ENCODE measurements around the gene SCN2B.

SCN2B gene

GRCh38 chr11:118175993-118176777 is at the start of gene SCN2B:
SCN2B (minus strand) TSS chr11:118176639; CDS start chr11:118176431, 208 bp downstream.
- no peak for DNase-seq

GRCh38 chr11:118224511-118225188 is 48.2 kb upstream of the SCN2B start, which contains the start of gene JAML:
JAML (minus strand) TSS chr11:118225011; CDS start chr11:118214866, 10,145 bp downstream.
- no peak for DNase-seq

GRCh38 chr11:118223992-118224391 is 47.6 kb upstream of the SCN2B start:
- no peak for DNase-seq

- DNase-seq: no peak
Observed at GRCh38 chr11:118223570-118223969, 47.1 kb upstream of the SCN2B start.

GRCh38 chr11:118222437-118222836 is 46.0 kb upstream of the SCN2B start:
- no peak for DNase-seq

GRCh38 chr11:118221419-118221818 is 45.0 kb upstream of the SCN2B start:
- DNase-seq: no peak

GRCh38 chr11:118219732-118220131 is 43.3 kb upstream of the SCN2B start:
- DNase-seq: no peak

GRCh38 chr11:118219244-118219643 is 42.8 kb upstream of the SCN2B start:
- no peak for DNase-seq

- DNase-seq: no peak
Observed at GRCh38 chr11:118217575-118217974, 41.1 kb upstream of the SCN2B start.

- DNase-seq: no peak
Observed at GRCh38 chr11:118216621-118217481, 40.4 kb upstream of the SCN2B start.

GRCh38 chr11:118215765-118216164 is 39.3 kb upstream of the SCN2B start:
- no peak for DNase-seq

- DNase-seq: no peak
Observed at GRCh38 chr11:118215262-118215661, 38.8 kb upstream of the SCN2B start.

GRCh38 chr11:118214210-118214914 is 37.9 kb upstream of the SCN2B start:
- no peak for DNase-seq

GRCh38 chr11:118213781-118214180 is 37.3 kb upstream of the SCN2B start:
- no peak for DNase-seq

GRCh38 chr11:118213201-118213600 is 36.8 kb upstream of the SCN2B start:
- DNase-seq: no peak

- DNase-seq: no peak
Observed at GRCh38 chr11:118212781-118213191, 36.3 kb upstream of the SCN2B start.

GRCh38 chr11:118212131-118212725 is 35.8 kb upstream of the SCN2B start:
- DNase-seq: no peak

GRCh38 chr11:118211006-118211405 is 34.6 kb upstream of the SCN2B start:
- peak; percentile 44 for DNase-seq

- no peak for DNase-seq
Observed at GRCh38 chr11:118210323-118210722, 33.9 kb upstream of the SCN2B start.

GRCh38 chr11:118209033-118209432 is 32.6 kb upstream of the SCN2B start:
- no peak for DNase-seq

GRCh38 chr11:118207079-118207478 is 30.6 kb upstream of the SCN2B start:
- DNase-seq: no peak

GRCh38 chr11:118206391-118207031 is 30.1 kb upstream of the SCN2B start:
- no peak for DNase-seq
